ENCODE data around the gene L1CAM. TPM values are rescaled to one million over a fixed set of nuclear protein-coding genes. Genes with fewer than 3 reads are reported as not detected.
"Not testable (repeated sequence)": the region's sequence is repeated elsewhere in the genome, so short reads cannot be mapped to it uniquely, and the experiment has no call there.

L1CAM gene
- total RNA-seq, 2 donors from 2014 or later = 3.7 to 8.8 TPM

DNA sequence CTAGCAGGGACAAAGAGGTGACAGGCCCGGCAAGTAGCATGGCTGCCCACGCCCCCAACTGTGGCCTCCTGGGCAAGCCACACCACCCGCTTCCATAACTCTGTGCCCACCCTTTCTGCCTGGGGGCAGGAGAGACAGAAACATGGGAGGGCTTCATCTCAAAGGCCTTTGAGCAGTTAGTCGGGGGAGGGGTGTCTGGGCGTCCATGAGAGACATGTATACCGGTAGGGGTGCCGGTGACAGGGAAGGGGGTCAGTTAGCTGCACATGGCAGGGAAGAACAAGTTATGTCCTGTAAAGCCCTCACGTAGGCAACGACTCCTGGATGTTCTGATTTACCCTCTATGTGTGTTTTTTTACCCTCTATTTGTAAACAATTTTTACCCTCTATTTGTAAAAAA is 64.9 kb downstream of the L1CAM start:
- ATAC-seq (no peak), DNase-seq (no peak)
- intact Hi-C loops (cut with DNase I, micrococcal nuclease) = no loop called here

DNA sequence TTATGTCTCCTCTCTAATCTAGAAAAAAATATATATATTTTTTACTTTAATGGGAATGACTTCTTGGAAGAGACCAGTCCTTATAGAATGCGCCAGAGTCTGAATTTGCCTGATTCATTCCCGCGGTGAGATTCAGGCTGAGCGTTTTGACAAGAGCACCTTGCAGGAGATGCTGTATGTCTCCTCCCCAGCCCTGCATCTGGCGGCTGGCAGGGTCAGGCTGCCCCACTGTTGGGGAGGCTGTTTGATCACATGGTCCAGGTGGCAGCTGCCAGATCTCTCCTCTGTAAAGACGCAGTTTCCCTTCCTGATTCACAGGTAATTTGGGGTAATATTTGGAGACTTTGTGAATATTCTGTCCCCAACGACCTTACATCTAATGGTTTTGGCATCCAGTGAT is 65.4 kb downstream of the L1CAM start:
- ATAC-seq = no peak
- intact Hi-C loops (cut with DNase I, micrococcal nuclease) = no loop called here
- no peak for DNase-seq

DNA sequence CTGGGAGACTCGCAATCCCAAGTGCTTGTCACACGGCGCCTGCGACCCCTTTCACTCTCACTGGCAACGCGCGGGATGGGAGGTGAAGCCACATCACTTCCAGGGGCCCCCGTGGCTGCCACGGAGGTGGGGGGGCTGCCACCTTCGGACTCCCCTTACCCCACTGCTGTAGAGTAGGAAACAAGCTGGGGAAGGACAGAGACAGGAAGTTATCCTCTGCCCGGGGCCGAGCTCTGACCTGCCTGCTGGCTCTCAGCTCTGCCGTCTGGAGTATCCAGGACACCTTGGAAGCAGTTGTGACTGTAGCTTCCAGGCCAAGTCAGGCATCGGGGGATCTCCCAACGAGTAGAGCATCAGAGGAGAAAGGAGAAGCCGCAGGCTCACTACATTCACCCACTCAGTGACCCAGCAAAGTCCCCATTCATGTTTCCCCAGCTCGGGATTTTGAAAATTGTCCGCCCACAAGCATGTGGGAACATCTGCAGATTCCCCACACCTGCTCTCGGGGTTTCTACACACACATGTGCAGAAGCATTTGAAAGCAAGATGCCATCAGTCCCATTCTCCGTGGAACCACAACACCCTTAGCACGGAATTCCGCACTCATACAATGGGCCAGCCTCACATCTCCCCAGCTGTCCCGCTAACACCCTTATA is 66.5 kb downstream of the L1CAM start:
- ATAC-seq = no peak
- intact Hi-C loops (cut with DNase I, micrococcal nuclease) = no loop called here

GRCh38 chrX:153818571-153819383 is 67.2 kb downstream of the L1CAM start:
- intact Hi-C loops (cut with DNase I, micrococcal nuclease) = no loop called here
- peak; percentile 20 to 54 for DNase-seq
- ATAC-seq = peak; percentile 87

More for the DNA sequence above, 66.5 kb downstream of the L1CAM start:
- DNase-seq = no peak

- DNase-seq; intact Hi-C loops (cut with DNase I, micrococcal nuclease); ATAC-seq: not testable (repeated sequence)
Observed at GRCh38 chrX:153818064-153818463, 67.9 kb downstream of the L1CAM start.

GRCh38 chrX:153816831-153817690 is 68.9 kb downstream of the L1CAM start:
- ATAC-seq = no peak
- peak in 1 of 2 donors; percentile 22 for DNase-seq
- intact Hi-C loops (cut with DNase I, micrococcal nuclease) = no loop called here

- ATAC-seq = no peak
- DNase-seq = no peak
- intact Hi-C loops (cut with DNase I, micrococcal nuclease) = no loop called here
Observed at GRCh38 chrX:153814591-153815315, 71.2 kb downstream of the L1CAM start.

GRCh38 chrX:153813161-153813560 is 72.8 kb downstream of the L1CAM start:
- ATAC-seq (no peak), DNase-seq (no peak)
- intact Hi-C loops (cut with DNase I, micrococcal nuclease) = no loop called here

DNA sequence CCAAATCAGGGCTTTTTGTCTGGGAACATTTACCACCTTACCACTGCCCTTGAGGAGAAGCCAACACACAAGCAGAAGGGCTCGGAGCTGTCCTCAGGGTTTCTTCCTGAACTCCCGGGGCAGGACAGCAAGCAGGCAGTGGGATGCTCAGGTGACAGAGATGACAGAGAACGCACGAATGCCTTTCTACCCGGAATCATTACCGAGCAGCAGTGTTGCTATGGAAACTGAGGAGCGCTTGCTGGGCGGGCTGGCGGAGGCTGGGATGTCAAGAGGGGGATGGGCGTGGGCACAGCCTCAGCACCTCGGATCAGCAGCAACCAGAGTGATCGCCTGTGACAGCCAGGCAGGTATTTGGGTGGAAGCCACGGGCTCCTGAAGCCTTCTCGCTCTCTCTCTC is 73.8 kb downstream of the L1CAM start:
- no peak for ATAC-seq
- no peak for DNase-seq
- intact Hi-C loops (cut with DNase I, micrococcal nuclease) = no loop called here

Other genes with a start within 250 kb of the L1CAM start
- not detected for gene DUSP9, start 239.0 kb downstream of the L1CAM start, total RNA-seq
- 10 to 100 TPM in 1 of 2 donors, 1 to 10 TPM in 1; 1.1 to 14.2 TPM for gene PNCK, start 212.4 kb downstream of the L1CAM start, total RNA-seq
- gene SLC6A8, start 198.2 kb downstream of the L1CAM start, total RNA-seq = 100 to 1,000 TPM; 170 to 270 TPM
- gene BCAP31, start 161.8 kb downstream of the L1CAM start, total RNA-seq = 100 to 1,000 TPM; 200 to 203 TPM
- 10 to 100 TPM; 15.1 to 15.9 TPM for gene ABCD1, start 161.3 kb downstream of the L1CAM start, total RNA-seq
- gene PLXNB3, start 121.9 kb downstream of the L1CAM start, total RNA-seq = 1 to 10 TPM; 1.0 to 5.4 TPM
- gene SRPK3, start 105.1 kb downstream of the L1CAM start, total RNA-seq = 1 to 10 TPM; 1.4 to 1.7 TPM
- 10 to 100 TPM; 76.1 to 93.6 TPM for gene IDH3G, start 91.8 kb downstream of the L1CAM start, total RNA-seq
- 100 to 1,000 TPM; 216 to 237 TPM for gene SSR4, start 91.5 kb downstream of the L1CAM start, total RNA-seq
- 1 to 10 TPM; 1.0 to 3.8 TPM for gene PDZD4, start 55.6 kb downstream of the L1CAM start, total RNA-seq
- gene AVPR2, start 18.5 kb upstream of the L1CAM start, total RNA-seq = under 1 TPM; 0.52 to 0.64 TPM
- 10 to 100 TPM; 26.6 to 35.5 TPM for gene ARHGAP4, start 40.1 kb upstream of the L1CAM start, total RNA-seq
- 10 to 100 TPM; 52.7 to 68.0 TPM for gene NAA10, start 48.9 kb upstream of the L1CAM start, total RNA-seq
- gene RENBP, start 58.5 kb upstream of the L1CAM start, total RNA-seq = 1 to 10 TPM; 3.8 to 8.6 TPM
- gene HCFC1, start 85.6 kb upstream of the L1CAM start, total RNA-seq = 10 to 100 TPM; 31.9 to 47.9 TPM
- gene TMEM187, start 86.6 kb upstream of the L1CAM start, total RNA-seq = 1 to 10 TPM; 8.4 to 9.9 TPM
- 100 to 1,000 TPM in 1 of 2 donors, 10 to 100 TPM in 1; 76.1 to 103 TPM for gene IRAK1, start 133.7 kb upstream of the L1CAM start, total RNA-seq
- gene MECP2, start 211.5 kb upstream of the L1CAM start, total RNA-seq = 10 to 100 TPM; 29.4 to 32.3 TPM